ENCODE data around the gene RPL31. TPM values are rescaled to one million over a fixed set of nuclear protein-coding genes. Genes with fewer than 3 reads are reported as not detected.

The RPL31 gene
- total RNA-seq, 4 donors from 2014 or later, result 638 to 2,401 (median 1,440) TPM

GRCh38 chr2:101030866-101031554 is 28.9 kb downstream of the RPL31 start:
- intact Hi-C loops (cut with DNase I), result loop anchor here (10.0 kb wide), 1 partner anchor 174 kb away; no protein-coding TSS in a partner anchor
- no peaks in the 10 kb centered on the region for H3K9me3 ChIP-seq
- WGBS, 2 donors, result 85% methylated on average over 9 to 10 of the region's 10 CpGs
- H3K27ac ChIP-seq, result no peak overlapping the region
- H3K36me3 ChIP-seq, result peaks cover 0 to 95% (median 27%) of the 10 kb centered on the region in 3 donors
- DNase-seq, result no peak
- no peaks in the 10 kb centered on the region for H3K27me3 ChIP-seq
- TF ChIP-seq POLR2A (IDR thresholded peaks at IDR 0.05) (no peak), CTCF (IDR thresholded peaks at IDR 0.05) (no peak)
- H3K4me1 ChIP-seq, result no peaks in the 10 kb centered on the region
- H3K4me3 ChIP-seq, result no peak overlapping the region

GRCh38 chr2:101032084-101032776 is 30.1 kb downstream of the RPL31 start:
- H3K27me3 ChIP-seq, result no peaks in the 10 kb centered on the region
- no peak overlapping the region for H3K27ac ChIP-seq
- H3K4me3 ChIP-seq, result no peak overlapping the region
- H3K9me3 ChIP-seq, result no peaks in the 10 kb centered on the region
- H3K4me1 ChIP-seq, result no peaks in the 10 kb centered on the region
- no peak for DNase-seq
- intact Hi-C loops (cut with DNase I), result loop anchor here (10.0 kb wide), 1 partner anchor 173 kb away; no protein-coding TSS in a partner anchor
- WGBS, 2 donors, result 78 to 85% methylated on average over 14 of the region's 15 CpGs
- TF ChIP-seq POLR2A (IDR thresholded peaks at IDR 0.05) (no peak), CTCF (IDR thresholded peaks at IDR 0.05) (no peak)
- H3K36me3 ChIP-seq, result peaks cover 0 to 94% (median 29%) of the 10 kb centered on the region in 3 donors

GRCh38 chr2:101036562-101036961 is 34.5 kb downstream of the RPL31 start:
- no peak for DNase-seq
- H3K27me3 ChIP-seq, result no peaks in the 10 kb centered on the region
- H3K27ac ChIP-seq, result no peak overlapping the region
- intact Hi-C loops (cut with DNase I), result loop anchor here (5.0 to 10.0 kb wide), 2 partner anchors 116 to 168 kb away; partner anchors contain the start of gene TBC1D8
- H3K4me3 ChIP-seq, result no peak overlapping the region
- no peaks in the 10 kb centered on the region for H3K4me1 ChIP-seq
- no peaks in the 10 kb centered on the region for H3K9me3 ChIP-seq
- WGBS, 2 donors, result 65 to 69% methylated on average over 2 of the region's 2 CpGs
- peaks cover 0 to 99% (median 35%) of the 10 kb centered on the region in 3 donors for H3K36me3 ChIP-seq
- TF ChIP-seq CTCF (IDR thresholded peaks at IDR 0.05) (peak; percentile 21 to 72 (median 54)), POLR2A (IDR thresholded peaks at IDR 0.05) (no peak)

GRCh38 chr2:101037161-101037755 is 35.2 kb downstream of the RPL31 start:
- intact Hi-C loops (cut with DNase I), result loop anchor here (5.0 to 10.0 kb wide), 2 partner anchors 115 to 168 kb away; partner anchors contain the start of gene TBC1D8
- 83 to 87% methylated on average over 7 to 17 of the region's 19 CpGs for WGBS, 2 donors
- peaks cover 0 to 99% (median 35%) of the 10 kb centered on the region in 3 donors for H3K36me3 ChIP-seq
- no peak overlapping the region for H3K27ac ChIP-seq
- no peak for DNase-seq
- no peak for TF ChIP-seq CTCF (IDR thresholded peaks at IDR 0.05)
- TF ChIP-seq POLR2A (IDR thresholded peaks at IDR 0.05), result no peak
- no peak overlapping the region for H3K4me3 ChIP-seq
- no peaks in the 10 kb centered on the region for H3K9me3 ChIP-seq
- no peaks in the 10 kb centered on the region for H3K4me1 ChIP-seq
- H3K27me3 ChIP-seq, result no peaks in the 10 kb centered on the region
